Measurements from ENCODE around the gene PELI2.

DNA sequence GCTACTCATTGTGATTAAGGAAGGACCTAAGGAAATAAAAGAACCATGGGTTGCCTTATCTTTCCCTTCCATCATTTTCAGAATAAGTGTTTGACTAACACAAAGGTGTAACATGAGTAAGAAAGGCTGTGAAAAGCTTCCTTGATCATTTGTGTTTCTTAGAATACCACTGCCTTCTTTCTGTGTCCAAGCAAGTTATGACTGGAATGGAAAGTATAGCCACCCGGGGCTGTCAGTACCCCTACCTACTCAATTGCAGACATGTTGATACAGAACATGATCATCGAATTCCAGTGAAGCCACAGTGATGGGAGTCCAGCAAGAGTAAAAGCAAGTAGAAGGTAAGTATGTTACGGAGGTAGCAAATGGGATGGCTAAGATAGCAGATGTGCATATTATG, 209.8 kb downstream of the PELI2 start:
- TF ChIP-seq, protein P1, sequence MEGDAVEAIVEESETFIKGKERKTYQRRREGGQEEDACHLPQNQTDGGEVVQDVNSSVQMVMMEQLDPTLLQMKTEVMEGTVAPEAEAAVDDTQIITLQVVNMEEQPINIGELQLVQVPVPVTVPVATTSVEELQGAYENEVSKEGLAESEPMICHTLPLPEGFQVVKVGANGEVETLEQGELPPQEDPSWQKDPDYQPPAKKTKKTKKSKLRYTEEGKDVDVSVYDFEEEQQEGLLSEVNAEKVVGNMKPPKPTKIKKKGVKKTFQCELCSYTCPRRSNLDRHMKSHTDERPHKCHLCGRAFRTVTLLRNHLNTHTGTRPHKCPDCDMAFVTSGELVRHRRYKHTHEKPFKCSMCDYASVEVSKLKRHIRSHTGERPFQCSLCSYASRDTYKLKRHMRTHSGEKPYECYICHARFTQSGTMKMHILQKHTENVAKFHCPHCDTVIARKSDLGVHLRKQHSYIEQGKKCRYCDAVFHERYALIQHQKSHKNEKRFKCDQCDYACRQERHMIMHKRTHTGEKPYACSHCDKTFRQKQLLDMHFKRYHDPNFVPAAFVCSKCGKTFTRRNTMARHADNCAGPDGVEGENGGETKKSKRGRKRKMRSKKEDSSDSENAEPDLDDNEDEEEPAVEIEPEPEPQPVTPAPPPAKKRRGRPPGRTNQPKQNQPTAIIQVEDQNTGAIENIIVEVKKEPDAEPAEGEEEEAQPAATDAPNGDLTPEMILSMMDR (IDR thresholded peaks at IDR 0.05; ENCODE audit: low read length): no peak
- no peak for TF ChIP-seq EZH2 (optimal IDR thresholded peaks at IDR 0.05; ENCODE audit: low read depth, low read length)
